Subcutaneous adipose tissue (tissue), 4 donors: ENCODE results near the gene TSTD1. TPM values are rescaled to one million over a fixed set of nuclear protein-coding genes. Genes with fewer than 3 reads are reported as not detected.

Source experiments
- total RNA-seq, 4 donors: library from RNA; depleted of rRNA; stranded (reverse); fragments of >200 nt; gene quantifications; one replicate each; pipeline ENCODE4 v1.1.0, GENCODE V29; 2016
- TF ChIP-seq, protein P1 (sequence below): fragments of 450-650 bp; IDR thresholded peaks from one replicate; pipeline ENCODE4 v1.5.1; 2016; ENCODE audit warnings: low read depth, mild to moderate bottlenecking, control low read depth, antibody characterized with exemption, moderate library complexity

The TSTD1 gene
- total RNA-seq, 4 donors from 2014 or later = 8.6 to 65.4 (median 43.8) TPM

DNA sequence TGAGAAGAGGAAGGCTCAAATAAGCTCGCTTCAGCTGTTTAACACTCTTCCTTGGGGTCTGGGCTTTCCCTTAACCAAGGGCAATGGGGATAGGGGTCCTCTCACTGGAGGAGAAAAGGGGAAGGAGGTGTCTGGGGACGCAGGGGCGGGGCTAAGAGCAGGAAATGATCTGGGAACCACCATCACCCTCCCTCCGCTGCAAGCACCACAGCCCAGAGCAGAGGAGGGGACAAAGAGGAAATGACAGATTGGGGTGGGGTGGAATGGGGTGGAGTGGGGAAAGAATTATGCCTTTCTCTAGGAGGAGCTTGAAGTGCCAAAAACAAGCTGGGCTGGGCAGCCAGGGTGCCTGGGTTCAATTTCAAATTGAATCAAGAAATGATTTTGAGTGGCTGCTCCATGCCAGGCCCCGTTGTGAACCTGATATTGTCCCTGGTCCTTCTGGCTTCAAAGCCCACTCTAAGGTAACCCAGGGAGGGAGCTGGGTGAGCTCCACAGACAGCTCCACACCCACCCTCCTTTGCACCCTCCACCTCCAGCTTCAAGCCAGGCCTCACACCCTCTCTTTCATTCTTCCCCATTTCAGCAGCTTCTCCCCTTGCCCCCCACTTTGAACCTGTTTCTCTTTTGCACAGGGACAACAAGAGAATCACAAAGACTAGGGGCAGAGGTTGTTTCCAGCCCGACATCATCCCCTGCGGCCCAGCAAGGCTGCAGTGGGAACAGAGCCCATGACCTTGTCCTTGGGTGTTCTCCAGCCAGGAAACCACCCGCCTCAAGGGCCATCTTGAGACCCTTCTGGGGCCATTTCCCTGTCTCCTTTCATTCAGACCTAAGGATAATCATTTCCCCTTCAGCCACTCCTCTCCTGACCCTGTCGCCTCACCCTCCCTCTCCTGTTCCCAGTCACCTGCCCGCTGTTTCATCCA is 29.8 kb upstream of the TSTD1 start:
- TF ChIP-seq, protein P1, sequence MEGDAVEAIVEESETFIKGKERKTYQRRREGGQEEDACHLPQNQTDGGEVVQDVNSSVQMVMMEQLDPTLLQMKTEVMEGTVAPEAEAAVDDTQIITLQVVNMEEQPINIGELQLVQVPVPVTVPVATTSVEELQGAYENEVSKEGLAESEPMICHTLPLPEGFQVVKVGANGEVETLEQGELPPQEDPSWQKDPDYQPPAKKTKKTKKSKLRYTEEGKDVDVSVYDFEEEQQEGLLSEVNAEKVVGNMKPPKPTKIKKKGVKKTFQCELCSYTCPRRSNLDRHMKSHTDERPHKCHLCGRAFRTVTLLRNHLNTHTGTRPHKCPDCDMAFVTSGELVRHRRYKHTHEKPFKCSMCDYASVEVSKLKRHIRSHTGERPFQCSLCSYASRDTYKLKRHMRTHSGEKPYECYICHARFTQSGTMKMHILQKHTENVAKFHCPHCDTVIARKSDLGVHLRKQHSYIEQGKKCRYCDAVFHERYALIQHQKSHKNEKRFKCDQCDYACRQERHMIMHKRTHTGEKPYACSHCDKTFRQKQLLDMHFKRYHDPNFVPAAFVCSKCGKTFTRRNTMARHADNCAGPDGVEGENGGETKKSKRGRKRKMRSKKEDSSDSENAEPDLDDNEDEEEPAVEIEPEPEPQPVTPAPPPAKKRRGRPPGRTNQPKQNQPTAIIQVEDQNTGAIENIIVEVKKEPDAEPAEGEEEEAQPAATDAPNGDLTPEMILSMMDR = no peak

DNA sequence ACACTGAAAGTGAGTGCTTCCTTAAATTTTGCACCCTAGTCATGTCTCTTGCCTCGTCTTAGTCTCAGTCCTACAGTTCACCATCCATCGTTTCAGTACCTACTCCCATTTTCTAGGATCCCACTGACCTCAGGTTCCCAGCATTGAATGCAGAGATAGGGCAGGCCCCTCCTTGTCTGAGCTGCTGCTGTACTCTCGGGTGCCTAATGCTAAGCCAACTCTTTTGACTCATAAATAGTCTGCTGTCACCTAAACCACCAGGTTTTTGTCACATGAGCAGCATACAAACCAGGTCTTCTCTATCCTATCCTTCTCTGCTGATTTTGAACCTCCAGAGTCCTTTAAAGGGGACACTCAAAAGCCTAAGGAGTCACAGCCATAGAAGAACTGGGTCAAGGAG is 27.9 kb upstream of the TSTD1 start:
- TF ChIP-seq, protein P1 = no peak

DNA sequence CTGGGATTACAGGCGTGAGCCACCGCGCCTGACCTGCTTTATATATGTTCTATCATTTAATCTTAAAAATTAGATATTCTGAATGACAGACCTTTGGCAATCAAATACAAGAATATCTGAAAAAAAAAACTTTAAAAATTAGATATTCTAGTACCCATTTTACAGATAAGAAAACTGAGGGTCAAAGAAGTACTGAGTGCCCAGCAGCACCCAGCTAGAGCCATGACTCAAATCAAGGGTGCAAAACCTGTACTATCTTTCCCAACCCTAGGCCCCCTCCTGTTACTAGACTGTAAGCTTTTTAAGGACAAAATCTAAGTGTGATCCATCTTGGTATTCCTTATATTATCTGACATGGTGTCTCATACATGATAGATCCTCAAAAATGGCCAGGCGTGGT is 22.7 kb upstream of the TSTD1 start:
- TF ChIP-seq, protein P1 = no peak

DNA sequence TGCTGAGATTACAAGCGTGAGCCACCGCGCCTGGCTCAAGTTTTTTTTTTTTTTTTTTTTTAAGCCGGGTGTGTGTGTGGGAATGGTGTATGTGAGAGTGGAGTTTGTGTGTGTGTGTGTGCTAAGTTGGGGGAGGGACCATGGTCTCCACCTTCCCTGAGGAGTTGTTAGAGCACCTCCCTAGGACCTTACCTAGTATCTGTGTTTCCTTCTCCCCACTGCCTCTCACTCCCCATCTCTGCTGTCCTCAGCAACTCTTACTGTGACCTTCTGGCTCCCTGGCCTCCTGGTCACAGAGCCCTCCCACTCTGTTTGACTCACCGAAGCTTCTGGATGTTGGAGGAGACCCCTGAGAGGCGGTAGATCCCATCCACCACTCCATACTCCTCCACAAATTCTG is 20.5 kb upstream of the TSTD1 start:
- TF ChIP-seq, protein P1 = no peak

DNA sequence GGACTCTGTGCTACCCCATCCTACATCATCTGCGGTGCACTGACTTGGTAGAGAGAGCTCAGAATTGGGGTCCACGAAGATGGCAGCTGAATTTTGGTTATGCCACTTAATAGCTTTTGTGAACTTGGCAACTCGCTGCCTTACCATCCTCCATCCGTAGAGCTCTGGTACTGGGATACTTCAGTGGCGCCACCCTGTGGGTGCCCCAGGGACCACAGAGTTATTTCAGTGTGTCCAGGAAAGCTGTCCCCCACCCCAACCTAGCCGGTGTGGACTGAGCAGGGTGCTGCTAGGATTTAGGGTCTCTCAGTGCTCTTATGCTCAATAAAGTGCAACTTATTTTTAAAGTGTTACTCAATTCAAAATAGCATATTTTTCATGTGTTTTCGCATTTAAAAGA is 16.0 kb upstream of the TSTD1 start:
- TF ChIP-seq, protein P1 = no peak

DNA sequence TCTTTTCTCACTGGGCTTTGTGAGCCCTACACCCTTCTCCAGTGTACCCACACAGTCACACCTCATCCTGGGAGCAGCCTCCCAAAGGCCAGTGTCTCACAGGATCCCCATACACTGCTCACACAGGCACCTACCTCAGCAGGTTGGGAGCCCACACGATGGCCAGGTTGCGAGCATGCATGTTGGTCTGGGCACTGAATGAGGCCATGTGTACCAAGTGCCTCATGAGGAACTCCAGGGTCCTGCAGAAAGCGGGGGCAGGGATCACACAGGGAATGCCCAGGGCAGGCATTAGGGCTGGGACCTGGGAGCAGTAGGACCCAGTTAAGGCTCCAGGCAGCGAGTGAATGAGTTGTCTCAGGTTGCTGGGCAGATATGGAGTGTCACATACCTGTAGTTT is 15.5 kb upstream of the TSTD1 start:
- TF ChIP-seq, protein P1 = no peak

DNA sequence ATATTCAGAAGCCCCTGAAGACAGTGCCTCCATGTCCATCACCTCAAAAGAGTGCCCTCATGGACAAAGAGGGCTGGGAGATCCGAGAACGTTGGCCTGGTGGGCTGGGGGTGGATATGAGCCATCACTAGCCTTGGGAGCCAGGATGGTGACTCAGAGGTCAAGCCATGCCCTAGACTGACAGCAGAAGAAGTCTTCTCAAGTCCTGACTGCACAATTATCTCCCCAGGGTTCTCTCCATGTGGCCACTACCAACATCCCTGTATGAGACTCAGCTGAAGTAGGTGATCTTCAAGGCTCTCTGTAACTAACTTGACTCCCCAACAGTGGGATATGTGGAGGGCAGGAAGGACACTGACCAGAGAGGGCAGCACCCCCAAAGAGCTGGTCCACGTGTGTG is 14.1 kb upstream of the TSTD1 start:
- TF ChIP-seq, protein P1 = no peak
